ENCODE data around the gene MYL7.

Gene MYL7

DNA sequence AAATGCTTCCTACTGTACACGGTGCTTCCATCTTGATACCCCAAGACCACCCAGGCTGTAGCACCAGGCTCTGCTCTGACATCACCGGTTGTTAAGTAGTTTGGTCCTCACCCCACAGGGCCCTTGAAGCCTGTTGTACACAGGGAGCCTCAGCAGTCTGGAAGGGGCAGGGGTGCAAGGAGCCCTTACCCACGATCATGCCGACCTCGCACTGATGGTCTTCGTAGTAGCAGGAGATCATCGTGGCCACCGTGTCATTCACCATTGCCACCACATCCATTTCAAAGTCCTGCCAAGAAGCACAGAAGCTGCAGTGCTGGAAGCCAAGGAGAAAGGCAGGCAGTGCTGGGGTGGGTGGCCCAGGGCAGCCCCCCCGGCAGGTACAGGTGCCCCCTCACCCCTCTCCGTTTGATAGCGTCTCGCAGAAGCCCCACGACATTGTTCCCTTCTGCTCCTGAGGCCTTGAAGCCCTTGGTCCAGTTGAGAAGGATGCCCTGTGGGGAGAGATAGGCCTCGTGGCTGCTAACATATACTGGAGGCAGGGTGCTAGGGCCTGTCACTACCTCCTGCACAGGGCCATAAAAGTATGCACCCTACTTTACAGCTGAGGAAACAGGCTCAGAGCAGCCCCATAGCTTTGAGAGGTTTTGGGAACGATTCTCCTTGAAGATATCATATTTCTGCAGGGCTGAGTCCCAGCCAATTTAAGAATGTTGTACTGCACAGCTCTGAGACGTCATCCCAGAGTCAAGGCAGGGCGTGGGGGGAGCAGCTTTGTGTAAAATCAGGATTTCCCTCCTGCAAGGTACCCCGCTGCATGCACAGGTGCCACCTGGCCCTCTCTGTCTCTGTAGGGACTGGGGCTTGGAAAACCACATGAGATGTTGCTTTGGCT is 8.7 kb upstream of the MYL7 start:
- DNase-seq: no peak

DNA sequence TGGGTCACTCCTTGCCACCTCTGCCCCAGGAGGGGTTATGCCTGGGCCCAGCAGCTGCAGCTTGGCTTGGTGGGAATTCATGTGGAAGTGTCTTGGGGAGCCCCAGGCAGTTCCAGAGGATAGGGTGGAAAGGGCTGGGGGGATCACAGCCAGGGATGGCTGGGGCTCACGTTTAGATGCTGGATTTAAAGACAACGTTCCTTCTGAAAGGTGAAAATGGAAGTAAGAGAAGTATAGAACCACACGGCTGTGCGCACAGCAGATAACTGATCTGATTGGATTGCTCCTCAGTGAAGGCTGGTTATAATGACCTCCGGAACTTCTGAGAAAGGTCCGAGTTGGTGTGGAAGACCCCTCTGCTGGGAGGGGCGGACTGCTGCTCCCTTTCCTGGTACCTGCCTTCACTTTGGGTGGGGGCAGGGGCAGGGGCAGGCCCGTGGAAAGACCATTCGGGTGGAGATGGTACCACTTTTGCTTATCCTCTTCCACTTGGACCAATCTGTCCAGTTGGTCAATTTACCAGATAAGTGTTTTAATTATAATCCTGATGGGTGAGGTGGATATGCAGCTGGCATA is 7.9 kb upstream of the MYL7 start:
- no peak for DNase-seq

DNA sequence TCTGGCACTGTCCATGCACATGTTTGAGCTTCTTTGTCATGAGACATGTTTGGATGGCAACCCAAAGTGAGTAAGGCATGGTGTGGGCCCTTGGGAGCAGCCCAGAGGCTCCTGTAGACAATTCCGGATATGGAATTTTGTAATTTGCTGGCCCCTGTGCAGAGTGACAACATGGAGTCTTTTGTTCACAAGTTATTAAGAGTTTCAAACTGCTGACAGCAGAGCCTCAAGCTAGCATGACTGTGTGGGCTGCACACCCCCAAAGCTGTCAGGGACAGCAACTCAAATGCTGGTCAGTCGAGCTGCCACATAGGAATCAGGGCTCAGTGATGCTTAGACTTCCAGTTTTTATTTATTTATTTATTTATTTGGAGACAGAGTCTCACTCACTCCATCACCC is 7.0 kb upstream of the MYL7 start:
- DNase-seq: no peak

DNA sequence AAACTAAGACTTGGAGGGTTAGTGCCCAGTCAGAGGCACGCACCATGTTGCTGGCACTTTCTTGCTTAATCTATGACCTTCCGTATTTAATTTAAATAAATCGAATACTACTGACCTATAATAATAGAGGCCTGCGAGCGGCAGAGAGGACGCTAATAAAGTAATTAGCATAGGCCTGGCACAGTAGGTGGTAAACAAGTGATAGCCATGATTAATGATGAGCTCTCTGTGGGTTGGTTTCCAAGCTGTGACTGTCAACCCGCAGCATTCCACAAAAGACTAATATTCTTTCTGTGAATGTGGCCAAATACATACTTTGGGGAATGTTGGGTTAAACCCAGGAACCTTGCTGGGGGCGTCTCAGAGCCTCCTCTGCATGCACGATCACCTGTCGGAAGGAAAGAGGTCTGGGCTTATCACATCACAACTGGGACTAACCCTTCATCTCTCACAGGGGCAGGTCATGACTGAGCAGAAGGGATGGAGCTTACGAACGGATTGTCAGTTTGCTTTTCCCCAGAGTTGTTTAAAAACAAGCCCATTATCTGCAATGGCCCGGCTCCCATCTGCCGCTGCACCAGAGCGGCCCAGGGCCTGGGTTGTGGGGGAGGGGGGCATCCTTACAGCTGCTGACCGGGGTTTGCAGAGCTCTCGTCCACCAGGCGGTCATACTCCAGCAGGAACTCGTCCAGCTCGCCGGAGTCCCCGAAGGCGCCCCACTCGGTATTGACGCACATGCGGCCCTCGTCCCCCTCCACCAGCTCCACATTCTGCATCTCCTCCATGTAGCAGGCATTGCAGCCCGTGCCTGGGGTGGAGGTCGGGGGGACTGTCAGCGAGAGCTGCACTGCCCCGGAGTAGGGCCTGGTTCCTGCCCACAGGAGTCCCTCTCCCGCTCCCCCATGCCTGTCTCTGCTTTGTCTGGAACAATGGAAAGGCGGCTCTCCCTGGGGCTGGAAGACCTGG is 6.2 kb upstream of the MYL7 start:
- no peak for DNase-seq

DNA sequence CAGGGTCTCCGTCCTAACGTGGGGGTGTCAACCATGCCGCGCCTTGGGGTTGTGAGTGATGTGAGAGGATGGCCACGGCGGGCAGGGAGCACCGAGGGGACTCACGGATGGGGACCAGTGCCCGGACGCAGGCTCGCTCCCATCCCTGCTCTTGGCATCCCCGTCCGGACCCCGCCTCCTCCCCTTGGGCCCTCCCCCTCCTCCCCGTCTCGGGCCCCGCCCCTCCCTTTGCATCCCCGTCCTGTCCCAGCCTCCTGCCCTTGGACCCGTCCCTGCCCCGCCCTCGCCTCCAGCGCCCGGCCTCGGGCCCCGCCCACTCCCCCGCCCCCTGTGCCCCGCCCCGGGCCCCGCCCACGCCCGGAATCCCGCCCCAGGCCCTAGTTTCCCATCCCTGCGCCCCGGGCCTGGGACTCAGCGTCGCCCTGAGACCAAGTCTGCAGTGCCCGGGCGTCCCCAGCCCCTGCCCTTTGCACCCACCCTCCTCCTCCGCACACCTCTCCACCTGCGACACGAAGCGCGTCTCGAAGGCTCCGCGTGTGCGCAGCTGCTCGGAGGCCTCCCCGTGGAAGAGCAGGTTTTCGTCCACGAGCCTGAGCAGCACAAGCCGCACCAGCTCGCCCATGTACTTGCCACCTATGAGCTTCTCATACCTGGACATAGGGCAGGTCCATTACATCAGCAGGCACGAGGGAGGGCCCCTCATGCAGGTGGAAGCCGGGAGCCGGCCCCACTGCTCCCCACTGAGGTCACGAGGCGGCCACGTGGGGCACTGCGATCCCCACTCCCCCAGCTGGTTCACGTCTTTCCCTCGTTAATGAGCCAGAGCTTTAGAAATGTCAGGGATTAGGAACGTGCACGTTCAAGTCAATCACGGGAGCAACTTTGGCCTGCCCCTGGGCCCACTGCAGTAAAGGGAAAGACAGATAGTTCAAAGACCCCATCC is 5.1 kb upstream of the MYL7 start:
- DNase-seq: peak; percentile 74

DNA sequence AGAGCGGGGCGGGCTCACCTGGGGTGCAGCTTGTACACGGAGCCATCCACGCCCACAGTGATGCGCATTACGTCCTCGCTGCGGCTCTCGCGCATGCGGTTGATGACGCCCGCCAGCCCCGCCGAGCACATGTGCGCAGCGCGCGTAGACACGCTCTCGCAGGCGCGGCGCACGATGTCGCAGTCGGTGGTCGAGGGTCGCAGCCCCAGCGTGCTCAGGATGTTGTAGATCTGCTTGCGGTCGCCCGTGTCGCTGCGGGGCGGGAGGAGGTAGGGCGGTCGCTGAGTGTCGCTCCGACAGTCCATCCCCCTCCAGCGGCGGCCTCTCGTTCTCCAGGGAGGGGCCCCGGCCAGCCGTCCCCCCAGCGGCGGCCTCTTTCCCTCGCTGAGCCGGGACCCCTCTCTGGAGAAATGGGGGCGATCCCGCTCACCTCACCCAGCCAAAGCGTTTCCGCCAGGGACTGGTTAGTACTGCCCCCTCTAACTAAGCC is 4.4 kb upstream of the MYL7 start:
- peak; percentile 27 for DNase-seq

DNA sequence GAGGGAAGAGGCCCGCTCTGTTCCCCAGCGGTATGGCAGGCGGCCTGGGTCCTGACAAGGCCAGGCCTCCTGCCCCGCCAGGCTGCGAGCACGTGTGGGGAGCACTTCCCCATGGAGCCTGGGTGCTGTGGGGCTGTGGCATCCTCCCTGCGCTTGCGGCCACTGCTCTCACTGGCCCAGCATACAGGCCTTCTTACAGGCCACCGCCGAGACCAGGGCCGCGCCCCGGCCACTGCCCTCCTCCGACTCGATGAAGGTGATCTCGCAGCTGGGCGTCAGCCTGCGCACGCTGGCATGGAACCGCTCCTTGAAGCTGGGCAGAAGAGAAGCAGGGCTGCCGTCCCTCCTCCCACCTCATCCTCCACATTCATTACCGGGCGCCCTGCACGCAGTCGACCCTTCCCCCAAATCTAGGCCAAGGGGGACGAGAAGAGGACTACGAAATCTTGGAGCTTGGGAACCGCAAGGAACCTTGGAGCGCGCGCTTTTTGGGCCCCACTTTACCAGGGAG is 3.9 kb upstream of the MYL7 start:
- no peak for DNase-seq

DNA sequence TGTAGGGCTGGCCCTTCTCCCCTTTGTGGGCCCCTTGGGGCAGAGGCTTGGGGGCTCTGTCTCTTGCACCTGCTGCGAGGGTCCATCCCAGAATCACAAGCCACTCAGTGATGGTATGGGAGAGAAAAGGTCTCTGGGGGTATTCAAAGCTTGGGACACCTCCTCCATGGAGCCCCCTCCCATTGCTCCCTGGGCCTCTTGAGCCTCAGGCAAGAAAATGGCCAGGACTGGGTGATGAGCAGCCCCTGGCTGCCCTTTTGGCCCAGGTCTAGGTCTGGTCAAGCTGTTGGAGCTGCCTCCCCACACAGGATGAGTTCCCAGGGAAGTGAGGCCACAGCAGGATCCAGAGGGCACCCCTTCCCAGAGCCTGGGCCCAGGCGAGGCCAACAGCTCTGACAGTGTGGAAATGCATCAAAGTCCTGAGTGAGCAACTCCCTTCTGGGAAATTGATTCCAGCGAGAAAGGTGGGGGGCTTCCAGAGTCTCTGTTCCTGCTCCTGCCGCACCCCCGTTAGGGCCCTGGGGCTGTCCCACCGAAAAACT is 3.4 kb upstream of the MYL7 start:
- no peak for DNase-seq

DNA sequence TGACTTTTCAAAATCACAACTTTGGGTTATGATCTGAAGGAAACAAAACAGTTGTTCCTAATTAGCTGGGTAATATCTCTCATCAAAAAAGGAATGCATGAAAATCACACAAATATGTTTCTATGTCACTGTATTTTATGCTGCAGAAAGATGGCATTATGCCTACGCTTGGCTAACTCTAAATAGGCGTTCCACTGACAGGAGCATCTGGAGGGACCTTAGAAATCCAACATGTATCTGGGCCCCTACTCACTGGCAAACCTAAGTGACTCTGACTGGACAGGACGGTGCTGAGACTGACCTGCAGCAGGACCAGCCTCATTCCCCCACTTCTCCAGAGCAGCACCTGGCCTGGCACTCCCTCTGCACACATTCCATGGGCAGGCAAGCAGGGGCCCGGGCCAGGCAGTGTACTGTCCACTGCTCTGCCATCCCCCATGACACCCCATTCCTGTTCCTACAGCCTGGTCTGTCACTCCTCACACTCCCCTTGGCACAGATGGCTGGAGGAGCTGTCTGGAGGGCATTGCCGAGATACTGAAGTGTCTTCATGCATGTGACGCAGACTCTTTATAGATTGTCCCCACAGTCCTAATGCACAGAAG is 2.6 kb upstream of the MYL7 start:
- DNase-seq: no peak

DNA sequence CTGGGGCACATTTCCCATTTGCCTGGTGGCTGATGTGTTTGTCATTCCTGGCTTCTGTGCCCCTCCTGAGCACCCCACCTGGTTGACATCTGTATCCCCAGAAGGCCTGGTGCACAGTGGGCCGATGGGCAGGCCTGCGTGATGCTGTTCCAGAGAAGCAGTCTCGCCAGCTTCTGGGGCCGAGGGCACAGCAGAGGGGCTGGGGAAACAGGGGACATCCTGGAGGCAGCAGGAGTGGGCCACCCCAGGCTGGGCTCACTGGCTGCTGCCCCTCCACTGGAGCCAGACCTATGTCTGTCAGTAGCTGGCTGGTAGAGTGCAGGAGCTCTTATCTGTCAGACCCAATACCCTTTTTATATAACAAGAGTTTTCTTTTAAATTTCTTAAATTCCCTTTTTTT is 896 bp upstream of the MYL7 start:
- DNase-seq: no peak

DNA sequence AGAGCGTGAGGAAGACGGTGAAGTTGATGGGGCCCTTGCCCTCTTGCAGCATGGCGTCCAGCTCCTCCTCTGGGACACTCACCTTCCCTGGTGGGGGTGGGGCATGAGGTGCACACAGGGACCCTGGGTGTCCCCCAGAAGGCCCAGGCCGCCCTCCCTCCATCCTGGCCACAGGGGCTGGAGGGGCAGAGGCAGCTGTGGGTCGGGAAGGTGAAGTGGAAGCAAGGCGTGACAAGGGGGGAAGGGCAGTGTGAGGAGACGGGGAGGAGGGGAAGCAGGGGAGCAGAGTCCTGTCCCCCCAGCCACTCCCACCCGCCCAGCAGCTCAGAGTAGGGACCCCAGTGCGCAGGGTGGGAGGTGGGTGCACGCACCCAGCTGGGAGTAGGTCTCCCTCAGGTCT is 791 bp downstream of the MYL7 start:
- no peak for DNase-seq

DNA sequence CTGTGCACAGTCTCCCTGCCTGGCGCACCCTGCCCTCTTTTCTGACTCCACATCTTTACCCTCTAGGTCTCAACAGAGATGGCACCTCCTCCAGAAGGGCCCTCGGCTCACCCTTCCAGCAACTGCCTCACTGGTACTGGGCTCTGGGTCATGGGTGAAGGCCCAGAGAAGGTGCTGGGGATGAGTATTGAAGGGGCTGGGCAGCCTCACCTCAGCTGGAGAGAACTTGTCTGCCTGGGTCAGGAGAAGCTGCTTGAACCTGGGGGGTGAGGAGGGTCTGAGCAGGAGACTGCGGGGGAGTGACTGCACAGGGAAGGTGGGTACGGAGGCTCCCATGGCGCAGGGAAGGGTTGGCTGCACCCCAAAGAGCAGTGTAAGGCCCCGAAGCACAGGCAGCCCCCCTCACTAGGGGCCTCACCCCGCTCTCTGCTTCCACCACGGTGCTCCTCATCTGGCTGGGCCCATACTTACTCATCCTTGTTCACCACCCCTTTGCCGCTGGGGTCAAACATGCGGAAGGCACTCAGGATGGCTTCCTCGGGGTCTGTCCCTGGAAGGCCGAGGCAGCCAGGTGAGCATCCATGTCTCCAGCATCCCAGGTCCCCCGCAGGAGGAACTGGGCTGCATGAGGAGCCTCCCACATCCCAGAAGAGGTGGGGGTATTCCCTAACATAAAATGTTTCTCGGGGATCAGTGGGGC is 1.7 kb downstream of the MYL7 start:
- DNase-seq: no peak

DNA sequence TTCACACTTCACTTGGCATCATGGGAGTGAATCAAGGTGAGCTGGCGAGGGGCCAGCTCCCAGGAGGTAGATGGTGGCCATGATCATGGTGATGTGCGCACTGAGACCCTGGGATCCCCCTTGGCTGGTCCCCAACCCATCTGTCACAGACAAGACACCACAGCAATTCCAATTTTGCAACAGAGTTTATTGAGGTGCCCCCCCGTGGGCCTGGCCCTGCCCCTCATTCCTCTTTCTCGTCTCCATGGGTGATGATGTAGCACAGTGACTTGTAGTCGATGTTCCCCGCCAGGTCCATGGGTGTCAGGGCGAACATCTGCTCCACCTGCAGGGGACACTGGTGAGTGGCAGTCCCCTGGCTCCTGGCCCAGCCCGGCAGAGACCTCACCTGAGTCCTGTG is 2.4 kb downstream of the MYL7 start:
- DNase-seq: no peak

DNA sequence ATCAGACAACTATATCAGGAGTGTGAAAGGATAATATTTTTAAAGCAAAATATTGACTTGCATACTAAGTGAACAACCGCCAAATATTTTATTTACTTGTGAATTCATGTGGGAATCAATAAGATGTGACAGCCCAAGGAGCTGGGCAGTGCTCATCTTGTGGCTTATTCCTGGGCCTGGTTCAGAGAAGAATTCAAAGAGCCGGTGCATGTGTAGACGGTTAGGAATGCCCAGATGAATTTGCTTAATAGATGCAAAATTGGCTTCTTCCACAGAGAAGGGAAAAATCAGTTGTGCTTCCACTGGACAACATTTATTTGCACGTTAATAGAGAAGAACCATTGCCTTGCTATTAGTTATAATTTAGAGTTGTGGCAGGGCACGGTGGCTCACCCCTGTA is 4.4 kb downstream of the MYL7 start:
- no peak for DNase-seq

DNA sequence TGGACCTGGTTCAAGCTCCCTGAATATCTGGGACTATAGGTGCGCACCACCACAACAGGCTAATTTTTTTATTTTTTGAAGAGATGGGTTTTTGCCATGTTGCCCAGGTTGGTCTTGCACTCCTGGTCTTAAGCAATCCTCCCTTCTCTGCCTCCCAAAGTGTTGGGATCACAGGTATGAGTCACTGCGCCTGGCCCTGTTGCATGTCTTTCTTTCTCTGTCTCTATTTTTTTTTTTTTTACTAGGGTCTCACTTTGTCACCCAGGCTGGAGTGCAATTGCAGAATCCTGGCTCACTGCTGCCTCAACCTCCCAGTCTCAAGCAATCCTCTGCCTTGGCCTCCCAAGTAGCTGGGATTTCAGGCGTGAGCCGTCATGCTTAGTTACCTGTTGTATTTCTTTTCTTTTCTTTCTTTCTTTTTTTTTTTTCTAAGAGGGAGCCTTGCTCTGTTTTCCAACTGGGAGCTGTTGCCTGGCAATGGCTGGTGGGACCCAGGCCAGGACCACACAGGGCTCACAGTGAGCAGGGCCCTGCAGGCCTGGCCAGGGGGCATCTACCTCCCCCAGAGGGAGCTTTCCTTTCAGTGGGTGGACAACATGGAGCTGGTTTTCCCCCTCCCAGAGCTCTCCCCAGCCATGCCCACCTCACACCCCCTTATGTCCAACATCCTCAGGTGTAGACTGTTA is 6.0 kb downstream of the MYL7 start:
- DNase-seq: no peak

DNA sequence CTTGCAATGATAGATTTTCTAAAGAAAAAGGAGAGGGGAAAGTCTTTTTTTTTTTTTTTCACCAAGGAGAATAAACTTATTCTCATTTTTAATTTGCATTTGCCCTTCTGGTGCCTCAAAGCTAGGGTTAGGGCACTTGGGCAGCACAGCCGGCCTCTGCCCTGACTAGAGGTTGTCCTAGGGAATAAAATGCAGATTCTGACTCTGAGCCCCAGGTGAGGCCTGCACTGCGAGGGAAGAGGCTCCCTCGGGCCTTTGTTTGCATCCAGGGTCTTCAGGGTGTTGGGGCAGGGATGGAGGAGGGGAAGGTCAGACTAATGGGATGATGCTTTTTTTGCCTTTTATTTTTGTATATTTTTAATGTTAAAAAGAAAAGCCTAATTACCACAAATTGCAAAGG is 7.8 kb downstream of the MYL7 start:
- DNase-seq: no peak

DNA sequence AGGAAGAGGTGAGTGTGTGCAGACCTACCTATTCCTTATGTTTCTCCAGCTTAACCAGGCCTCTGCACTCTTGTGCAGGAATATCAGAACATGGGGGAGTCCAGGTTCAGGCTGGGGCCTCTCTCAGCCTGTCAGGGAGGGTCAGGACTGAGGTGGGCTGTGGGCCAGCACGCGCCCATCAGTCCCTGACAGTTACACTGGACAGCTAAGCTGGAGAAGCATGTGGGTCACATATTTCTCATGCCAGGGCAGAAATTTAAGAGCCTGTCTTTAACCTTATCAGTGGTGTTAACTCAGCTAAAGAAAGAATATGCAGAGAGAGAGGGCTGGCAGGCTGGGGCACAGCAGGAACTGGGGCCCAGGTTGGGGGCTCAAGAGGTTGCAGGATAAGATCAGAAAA is 9.1 kb downstream of the MYL7 start:
- peak; percentile 15 for DNase-seq

DNA sequence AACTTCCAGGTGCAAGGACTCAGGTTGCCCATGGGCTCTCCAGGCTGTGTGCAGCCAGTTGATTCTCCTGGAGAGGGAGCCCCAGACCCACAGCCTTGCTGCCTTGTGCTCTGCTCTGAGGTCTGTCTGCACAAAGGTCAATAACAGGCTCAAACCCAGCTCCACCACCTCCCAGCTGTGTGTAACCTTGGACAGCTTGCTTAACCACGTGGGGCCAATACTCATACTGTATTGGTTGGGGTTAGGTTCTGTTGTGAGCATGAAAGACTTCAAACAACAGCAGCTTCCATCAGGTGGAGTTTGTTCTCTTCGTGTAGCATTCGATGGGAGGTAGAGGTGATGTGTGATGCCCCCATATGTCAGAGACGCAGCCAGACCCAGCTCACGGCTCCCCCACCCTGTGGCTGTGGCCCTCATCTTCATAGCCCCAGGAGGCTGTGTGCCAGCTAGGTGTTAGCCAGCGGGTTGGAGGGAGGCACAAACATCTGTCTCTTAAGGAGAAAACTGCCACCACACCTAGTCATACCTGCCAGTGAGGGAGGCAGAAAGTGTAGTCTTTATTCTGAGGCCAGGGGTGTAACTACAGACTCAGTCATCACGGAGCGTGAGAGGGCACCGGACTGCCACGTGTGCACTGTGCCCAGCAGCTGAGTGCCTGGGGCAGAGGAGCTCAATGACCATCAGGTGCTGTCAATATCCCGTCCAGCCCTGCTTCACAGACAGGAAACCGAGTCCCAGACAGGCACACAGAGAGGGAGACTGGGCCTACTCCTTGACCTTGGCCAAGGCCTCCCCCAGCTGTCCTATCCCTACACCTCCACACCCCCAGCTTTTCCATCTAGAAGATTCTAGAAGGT is 9.7 kb downstream of the MYL7 start:
- no peak for DNase-seq

All from fibroblast of skin of back (primary cell).